HG02610 (cell line): ENCODE measurements around the gene CHCT1.

Experiments
- ATAC-seq: cut with Tn5 transposase; IDR thresholded peaks from one replicate; pipeline ENCODE4 v1.9.1; 2021; ENCODE audit warnings: mild to moderate bottlenecking, moderate library complexity; ENCODE audit not compliant: unreplicated experiment

Gene CHCT1

GRCh38 chr17:60439501-60439900, 17.2 kb downstream of the CHCT1 start:
- peak; percentile 65 for ATAC-seq

DNA sequence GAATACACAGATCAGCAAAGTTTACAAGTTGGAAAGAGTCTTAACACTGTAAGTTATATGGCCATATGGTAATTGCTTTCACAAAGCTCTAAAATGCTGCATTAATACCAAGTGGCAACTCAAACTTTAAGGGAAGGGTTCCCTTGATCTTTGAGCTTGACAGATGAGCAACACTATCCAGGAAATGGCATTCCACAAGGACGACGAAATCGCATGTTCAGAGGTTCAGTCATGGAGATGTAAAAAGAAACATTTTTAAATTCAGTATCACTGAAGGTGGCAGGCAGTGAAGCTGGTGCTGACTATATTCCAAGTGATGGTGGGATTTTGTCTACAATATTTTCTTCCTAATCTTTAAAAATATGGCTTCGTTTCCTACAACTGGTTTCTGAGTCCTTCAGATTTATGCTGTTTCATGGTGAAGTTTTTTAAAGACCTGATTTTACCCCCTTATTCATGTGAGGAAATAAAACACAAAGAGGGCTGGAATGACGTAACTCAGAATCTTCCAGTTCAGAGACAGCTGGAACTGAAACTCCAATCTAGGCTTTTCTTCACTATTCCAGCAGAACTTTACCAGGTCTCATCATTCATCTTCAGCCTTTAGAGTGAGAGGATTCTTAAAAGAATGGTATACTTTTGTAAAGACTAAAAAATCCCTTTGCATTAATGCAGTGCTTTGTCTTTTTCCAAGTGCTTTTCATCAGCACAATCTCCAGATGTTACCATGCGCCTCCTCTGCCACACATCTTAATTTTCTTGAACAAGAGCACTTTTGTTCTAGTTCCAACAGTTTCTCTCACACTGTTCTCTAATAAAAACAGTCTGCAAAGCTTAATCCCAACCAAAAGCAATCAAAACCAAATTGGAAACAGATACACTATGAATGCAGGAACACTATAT, 20.2 kb downstream of the CHCT1 start:
- no peak for ATAC-seq

DNA sequence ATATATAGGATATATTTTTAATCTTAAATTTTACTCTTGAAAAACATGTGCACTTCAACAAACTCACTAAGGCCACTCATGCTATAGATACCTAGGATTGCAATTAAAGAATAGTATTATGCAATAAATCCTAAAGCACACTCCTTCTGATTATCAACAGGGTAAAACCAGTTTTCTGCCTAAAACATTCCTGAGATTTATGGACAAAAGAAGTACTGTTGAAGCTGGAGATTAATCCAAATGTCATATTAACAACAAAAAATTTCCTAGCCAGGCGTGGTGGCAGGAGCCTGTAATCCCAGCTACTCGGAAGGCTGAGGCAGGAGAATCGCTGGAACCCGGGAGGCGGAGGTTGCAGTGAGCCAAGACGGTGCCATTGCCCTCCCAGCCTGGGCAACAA, 21.4 kb downstream of the CHCT1 start:
- no peak for ATAC-seq

DNA sequence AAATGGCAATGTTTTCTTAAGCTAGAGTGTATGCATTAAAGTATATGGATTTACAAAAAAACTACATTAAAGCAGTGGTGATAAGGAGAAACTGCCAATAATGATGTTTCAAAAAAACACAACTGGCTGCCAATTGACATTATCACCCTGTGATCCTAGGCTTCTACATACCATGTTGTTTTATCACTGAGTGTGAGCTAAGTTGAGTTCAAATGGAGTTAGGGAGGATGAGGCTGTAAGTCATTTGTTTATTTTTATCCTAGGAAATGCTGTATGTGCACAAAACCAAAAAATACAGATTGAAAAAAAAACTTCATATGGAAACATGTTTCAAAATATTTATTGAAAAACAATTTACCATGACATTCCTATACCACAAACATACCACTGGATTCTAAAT, 22.9 kb downstream of the CHCT1 start:
- ATAC-seq: no peak

- ATAC-seq: no peak
These were observed 25.1 kb downstream of the CHCT1 start for GRCh38 chr17:60447375-60447774.

GRCh38 chr17:60451071-60451470, 28.8 kb downstream of the CHCT1 start:
- ATAC-seq: no peak

GRCh38 chr17:60451965-60452364, 29.7 kb downstream of the CHCT1 start:
- ATAC-seq: no peak

DNA sequence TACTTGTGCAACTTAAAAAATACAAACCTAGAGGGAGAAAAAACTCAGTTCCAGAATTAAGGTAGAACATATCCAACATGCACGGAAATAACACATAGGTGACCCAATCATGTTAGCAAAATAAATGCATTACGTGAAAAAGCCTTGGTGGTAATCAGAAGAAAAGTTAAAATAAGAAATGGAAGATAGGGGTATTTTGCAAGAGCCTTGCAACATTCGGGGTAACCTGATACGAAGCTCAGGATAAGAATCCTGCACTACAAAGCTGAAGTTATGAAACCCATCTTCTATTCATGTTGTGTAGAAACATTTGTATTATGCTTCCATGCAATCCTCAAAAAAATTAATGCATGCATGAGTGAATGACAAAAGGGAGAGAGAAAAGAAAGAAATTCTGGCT, 33.1 kb downstream of the CHCT1 start:
- ATAC-seq: no peak

DNA sequence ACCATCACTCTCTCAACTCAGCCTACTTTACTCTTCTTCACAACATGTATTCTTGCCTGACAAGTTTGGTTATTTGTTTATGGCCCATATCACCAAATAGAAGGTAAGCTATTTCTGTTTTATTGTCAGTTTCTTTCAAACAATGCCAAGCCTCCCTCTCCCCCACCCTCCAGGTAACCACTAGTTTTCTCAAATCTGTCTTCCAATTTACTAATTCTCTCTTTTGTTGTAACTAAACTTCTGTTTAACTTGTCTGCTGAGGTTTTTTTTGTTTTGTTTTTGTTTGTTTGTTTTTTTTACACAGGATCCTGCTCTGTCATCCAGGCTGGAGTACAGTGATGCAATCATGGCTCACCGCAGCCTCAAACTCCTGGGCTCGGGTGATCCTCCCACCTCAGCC, 34.9 kb downstream of the CHCT1 start:
- no peak for ATAC-seq

- ATAC-seq: no peak
These were observed 39.3 kb downstream of the CHCT1 start for GRCh38 chr17:60461584-60461983.

DNA sequence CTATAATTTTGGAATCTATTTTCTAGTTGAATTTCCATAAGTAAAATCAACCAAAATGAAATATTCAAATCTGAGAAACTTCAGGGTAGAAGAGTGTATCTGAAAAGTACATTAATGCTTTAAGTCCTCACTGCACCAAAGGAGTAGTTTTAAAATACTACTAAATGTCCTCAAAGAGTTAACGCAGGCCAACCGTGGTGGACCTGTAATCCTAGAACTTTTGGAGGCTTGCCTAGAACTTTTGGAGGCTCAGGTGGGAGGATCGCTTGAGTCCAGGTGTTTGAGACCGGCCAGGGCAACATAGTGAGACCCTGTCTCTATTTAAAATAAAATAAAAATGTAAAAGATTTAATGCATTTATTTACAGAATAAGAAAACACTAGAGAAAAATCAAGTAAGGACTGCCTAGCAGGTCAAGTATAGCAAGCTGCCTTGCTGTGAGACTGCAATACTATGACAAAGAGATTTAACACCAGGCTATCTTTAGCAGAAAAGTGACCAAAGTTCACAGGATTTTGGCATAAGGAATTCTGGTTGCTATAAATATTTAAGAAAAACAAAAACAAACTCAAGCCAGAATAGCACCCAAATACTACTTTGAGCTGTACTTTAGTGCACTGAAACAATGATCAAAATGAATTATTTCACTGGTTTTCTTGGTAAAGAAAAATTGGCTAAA, 41.0 kb downstream of the CHCT1 start:
- ATAC-seq: no peak

DNA sequence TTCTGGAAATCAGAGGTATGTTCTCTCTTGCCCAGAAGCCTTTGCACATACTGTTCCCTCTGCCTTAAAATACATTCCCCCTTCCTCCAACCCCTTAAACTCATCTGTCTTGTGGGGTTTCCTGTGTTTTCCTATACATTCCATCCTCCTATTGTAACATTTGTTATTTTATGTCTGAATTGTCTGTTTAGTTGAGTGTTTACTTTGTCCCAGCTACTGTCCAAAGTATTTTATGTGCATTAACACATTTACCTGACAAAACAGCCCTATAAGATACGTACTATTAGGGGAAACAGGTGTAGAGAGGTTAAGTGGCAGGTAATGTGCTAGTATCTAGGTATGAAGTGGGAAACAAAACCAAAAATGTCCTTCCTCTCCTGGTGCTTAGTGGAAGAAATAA, 42.1 kb downstream of the CHCT1 start:
- no peak for ATAC-seq

- ATAC-seq: no peak
These were observed 46.1 kb downstream of the CHCT1 start for GRCh38 chr17:60468371-60468770.

- ATAC-seq: no peak
These were observed 49.2 kb downstream of the CHCT1 start for GRCh38 chr17:60471451-60471850.

DNA sequence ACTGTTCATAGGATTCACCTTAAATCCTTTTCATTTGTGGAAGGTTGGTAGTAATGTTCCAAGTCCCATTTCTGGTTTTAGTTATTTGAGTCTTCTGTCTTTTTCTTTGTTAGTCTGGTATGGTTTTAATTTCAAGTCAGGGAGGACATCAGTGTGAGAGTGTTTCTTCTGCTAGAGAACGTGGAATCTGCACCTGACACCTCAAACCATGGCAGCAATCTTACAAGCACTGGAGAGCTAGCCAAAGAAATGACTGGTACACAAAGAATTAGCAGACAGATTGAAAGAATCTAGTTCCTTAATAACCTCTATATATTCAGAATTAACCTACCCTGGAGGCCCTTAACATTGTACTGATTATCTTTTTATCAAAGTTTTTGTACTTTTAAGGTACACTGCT, 50.2 kb downstream of the CHCT1 start:
- no peak for ATAC-seq

DNA sequence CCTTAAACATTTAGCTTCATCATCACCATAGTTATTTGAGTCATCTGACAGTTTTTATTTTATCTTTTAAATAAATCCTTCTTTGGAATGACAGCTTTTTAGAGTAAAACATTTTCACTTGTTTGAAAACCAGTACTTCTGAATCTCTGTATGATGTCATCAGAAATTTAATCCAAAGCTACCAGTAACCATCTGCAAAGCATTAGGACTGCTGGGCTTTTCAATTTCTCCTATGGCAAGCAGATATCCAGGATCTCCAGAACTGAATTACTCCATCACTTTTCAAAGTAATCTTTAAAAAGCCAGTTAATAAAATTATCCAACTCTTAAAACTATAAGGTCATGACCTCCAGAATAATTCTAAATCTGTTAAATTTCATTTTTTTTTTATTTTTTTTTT, 51.5 kb downstream of the CHCT1 start:
- ATAC-seq: no peak
